GM18498 (cell line): ENCODE data around the gene CYP2A6.
"Not testable (repeated sequence)": the region's sequence is repeated elsewhere in the genome, so short reads cannot be mapped to it uniquely, and the experiment has no call there.

Experiments
- ATAC-seq: cut with Tn5 transposase; IDR thresholded peaks from one replicate; pipeline ENCODE4 v1.9.1; 2021; ENCODE audit warnings: mild to moderate bottlenecking, moderate library complexity; ENCODE audit not compliant: unreplicated experiment

CYP2A6 gene, protein sequence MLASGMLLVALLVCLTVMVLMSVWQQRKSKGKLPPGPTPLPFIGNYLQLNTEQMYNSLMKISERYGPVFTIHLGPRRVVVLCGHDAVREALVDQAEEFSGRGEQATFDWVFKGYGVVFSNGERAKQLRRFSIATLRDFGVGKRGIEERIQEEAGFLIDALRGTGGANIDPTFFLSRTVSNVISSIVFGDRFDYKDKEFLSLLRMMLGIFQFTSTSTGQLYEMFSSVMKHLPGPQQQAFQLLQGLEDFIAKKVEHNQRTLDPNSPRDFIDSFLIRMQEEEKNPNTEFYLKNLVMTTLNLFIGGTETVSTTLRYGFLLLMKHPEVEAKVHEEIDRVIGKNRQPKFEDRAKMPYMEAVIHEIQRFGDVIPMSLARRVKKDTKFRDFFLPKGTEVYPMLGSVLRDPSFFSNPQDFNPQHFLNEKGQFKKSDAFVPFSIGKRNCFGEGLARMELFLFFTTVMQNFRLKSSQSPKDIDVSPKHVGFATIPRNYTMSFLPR

DNA sequence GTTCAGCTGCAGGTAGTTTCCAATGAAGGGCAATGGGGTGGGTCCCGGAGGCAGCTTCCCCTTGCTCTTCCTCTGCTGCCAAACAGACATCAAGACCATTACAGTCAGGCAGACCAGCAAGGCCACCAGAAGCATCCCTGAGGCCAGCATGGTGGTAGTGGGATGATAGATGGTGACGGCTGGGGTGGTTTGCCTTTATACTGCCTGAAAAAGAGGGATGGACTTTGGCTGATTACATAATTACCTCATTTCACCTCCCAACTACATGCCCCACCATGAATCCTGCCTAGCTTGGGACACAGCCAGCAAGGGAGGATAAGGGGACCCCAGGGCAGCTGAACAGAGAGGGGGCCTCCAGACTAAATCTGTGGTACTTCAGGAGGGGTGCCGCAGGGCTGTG, at the start of gene CYP2A6:
Gene CYP2A6 (minus strand): TSS at position 171 of the 400 bp plus-strand sequence. CDS start 21 bp downstream, at position 150.
- ATAC-seq = not testable (repeated sequence)

DNA sequence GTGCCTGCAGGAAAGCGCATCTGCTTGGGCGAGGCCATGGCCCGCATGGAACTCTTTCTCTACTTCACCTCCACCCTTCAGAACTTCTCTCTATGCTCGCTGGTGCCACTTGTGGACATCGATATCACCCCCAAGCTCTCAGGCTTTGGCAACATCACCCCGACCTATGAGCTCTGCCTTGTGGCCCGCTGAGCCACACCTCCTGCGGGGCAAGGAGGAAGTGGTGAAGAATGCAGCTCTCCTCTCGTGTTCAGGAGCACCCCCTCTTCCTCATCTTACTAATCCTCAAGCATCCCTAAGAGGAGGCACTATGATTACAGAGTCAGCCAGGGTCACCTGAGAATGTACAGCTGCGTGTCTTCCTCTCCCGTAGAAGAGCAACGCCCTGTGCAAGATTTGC, 49.7 kb upstream of the CYP2A6 start:
- not testable (repeated sequence) for ATAC-seq

DNA sequence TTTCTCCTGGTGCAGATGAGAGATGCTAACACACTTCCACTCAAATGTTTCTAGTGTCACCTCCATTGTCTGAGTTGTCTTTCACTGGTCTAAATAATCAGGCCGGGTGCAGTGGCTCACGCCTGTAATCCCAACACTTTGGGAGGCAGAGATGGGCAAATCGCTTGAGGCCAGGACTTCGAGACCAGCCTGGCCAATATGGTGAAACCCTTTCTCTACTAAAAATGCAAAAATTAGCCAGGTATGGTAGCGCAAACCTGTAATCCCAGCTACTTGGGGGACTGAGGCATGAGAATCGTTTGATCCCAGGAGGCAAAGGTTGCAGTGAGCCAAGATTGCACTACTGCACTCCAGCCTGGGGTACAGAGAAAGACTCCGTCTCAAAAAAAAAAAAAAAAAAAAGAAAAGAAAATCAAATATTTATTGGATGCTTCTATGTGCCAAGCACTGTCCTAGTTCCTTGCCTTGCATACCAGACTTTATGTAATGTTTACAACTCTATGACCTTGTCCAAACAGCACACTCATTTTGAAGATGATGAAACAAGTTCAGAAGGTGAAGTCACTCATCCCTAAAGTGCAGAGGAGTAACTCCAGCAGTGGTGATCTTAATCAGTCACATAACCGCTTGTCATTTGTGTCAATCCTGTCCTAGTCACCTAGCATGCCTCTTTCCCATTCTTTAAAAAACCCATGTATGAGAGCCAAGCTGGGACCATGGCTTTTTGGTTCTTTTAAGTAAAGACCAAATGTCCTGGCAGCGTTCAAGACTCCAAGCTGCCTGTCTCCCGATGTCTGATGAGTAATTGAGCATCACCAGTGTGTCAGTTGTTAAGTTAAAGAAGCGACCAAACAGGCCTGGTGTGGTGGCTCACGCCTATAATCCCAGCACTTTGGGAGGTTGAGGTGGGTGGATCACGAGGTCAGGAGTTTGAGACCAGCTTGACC, 46.9 kb upstream of the CYP2A6 start:
- ATAC-seq = not testable (repeated sequence)

DNA sequence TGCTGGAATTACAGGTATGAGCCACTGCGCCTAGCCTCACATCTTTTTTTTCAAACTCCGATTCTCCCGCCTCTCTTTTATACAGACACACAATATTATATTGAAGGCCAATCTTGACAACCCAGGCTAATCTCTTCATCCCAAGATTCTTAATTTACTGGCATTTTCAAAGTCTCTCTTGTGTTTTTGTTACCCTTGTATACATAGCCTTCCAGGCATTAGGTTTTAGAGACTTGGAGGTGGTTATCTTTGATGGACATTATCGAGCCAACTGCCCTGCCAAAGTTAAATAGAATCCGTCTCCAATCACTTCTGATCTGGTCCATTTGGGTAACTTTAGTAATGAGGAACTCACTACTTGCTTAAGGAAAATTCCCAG, 46.2 kb upstream of the CYP2A6 start:
- no peak for ATAC-seq

- no peak for ATAC-seq
These were observed 42.9 kb upstream of the CYP2A6 start for GRCh38 chr19:40893112-40893511.

- no peak for ATAC-seq
These were observed 39.1 kb upstream of the CYP2A6 start for GRCh38 chr19:40889366-40889765.

DNA sequence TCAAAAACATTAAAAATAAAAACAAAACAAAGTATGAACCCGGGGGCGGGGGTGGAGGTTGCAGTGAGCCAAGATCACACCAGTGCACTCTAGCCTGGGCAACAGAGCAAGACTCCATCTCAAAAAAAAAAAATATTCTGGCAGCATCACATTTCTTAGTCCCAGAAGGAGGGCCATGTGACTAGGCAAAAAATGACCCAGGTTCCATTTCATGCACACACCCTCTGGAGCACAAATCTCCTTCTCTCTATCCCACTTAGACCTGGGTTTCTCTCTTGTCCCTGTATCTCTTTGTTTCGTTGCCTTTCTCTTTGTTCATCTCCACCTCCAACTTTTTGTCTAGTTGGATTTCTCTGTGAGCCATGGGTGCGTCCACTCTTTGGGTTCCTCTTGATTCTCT, 37.9 kb upstream of the CYP2A6 start:
- ATAC-seq = no peak

- not testable (repeated sequence) for ATAC-seq
These were observed 34.1 kb upstream of the CYP2A6 start for GRCh38 chr19:40884187-40884931.

DNA sequence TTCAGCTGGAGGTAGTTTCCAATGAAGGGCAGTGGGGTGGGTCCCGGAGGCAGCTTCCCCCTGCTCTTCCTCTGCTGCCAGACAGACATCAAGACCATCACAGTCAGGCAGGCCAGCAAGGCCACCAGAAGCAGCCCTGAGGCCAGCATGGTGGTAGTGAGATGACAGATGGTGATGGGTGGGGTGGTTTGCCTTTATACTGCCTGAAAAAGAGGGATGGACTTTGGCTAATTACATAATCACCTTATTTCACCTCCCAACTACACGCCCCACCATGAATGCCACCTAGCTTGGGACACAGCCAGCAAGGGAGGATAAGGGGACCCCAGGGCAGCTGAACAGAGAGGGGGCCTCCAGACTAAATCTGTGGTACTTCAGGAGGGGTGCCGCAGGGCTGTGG, 31.8 kb upstream of the CYP2A6 start, which contains the start of gene CYP2A7:
Gene CYP2A7 (minus strand): TSS at position 170 of the 400 bp plus-strand sequence. CDS start 21 bp downstream, at position 149.
- not testable (repeated sequence) for ATAC-seq

DNA sequence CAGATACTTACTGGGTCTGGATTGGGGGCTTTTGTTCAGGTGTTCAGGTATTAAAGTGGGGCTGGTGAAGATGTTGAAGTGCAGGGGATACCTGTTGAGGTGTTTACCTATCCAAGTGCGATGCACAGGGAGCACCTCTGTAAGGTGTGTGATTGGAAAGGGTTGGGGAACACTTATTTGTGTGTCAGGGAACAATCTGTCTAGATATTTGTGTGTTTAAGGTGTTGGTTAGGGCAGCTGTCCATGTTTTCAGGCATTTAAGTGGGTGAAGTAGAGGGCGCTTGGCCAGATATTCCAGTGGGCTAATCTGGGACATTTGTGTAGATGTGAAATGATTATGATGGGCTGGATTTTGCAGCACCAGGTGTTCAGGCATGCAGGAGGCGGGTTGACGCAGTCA, 29.1 kb upstream of the CYP2A6 start:
- ATAC-seq = not testable (repeated sequence)

- not testable (repeated sequence) for ATAC-seq
These were observed 25.3 kb upstream of the CYP2A6 start for GRCh38 chr19:40875526-40875951.

DNA sequence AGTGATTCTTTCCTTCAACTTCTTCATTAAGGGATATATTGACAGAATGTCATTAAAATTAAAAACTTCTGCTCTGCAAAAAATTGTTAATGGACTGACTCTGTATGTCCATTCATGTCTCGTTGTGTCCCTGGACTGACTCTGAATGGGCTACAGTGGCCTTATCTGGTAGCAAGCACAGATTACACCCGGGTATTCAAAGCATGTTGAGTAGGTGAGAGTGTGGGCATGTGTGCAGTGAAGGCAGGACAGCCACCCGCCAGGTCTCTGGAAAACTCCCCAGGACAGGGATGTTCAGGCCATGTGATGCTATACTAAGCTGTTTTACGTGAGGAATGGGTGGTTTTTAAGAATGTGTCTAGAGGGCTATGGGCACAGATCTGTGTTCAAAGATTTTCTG, 24.6 kb upstream of the CYP2A6 start:
- not testable (repeated sequence) for ATAC-seq

DNA sequence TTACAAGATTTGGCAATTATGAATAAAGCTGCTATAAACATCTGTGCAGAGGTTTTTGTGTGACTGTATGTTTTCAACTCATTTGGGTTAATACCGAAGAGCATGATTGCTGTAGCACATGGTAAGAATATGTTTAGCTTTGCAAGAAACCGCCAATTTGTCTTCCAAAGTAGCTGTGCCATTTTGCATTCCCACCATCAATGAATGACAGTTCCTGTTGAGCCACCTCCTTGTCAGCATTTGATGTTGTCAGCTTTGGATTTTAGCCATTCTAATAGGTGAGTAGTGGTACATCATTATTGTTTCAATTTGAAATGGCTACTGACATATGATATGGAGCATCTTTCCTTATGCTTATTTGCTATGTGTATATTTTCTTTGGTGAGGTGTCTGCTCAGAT, 23.6 kb upstream of the CYP2A6 start:
- not testable (repeated sequence) for ATAC-seq

DNA sequence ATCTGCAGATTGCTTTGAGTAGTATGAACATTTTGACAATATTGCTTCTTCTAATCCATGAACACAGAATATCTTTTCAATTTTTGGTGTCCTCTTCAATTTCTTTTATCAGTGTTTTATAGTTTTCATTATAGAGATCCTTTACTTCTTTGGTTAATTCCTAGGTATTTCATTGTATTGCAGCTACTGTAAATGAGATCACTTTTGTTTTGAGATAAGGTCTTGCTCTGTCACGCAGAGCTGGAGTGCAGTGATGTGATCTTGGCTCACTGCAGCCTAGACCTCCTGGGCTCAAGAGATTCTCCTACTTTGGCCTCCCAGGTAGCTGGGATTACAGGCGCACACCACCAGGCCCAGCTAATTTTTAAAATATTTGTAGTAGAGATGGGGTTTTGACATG, 22.0 kb upstream of the CYP2A6 start:
- no peak for ATAC-seq

DNA sequence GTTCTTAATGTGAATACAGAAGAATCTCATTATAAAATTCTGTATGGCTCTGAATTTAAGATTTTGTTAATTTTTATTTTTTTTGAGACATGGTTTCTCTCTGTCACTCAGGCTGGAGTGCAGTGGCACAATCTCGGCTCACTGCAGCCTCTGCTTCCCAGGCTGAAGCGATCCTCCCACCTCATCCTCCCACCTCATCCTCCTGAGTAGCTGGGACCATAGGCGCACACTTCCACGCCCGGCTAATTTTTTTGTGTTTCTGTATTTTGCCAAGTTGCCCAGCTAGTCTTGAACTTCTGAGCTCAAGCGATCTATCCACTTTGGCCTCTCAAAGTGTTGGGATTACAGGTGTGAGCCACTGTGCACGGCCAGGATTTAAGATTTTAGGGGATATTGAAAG, 17.5 kb upstream of the CYP2A6 start:
- no peak for ATAC-seq

DNA sequence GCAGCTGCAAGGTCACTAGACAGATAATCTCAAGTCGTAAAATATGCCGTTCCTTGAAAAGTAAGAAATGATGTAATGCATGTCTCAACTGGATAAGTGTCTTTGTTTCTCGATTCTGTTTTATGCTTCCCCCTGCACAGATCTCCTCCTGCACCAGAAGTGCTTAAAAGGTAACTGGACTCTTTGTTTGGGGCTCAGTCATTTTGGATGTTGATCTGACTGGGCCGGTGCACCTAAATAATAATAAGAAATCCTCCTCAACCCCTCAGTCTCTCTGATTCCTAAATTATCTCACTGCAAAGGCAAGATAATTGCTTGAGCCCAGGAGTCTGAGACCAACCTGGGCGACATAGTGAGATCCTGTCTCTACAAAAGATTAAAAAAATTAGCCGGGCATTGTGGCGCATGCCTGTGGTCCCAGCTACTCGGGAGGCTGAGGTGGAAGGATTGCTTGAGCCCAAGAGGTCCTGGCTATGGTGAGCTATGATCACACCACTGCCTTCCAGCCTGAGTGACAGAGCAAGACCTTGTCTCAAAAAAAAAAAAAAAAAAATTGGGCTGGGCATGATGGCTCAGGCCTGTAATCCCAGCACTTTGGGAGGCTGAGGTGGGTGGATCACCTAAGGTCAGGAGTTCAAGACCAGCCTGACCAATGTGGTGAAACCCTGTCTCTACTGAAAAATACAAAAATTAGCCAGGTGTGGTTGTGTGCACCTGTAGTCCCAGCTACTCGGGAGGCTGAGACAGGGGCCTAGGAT, 14.7 kb upstream of the CYP2A6 start:
- not testable (repeated sequence) for ATAC-seq

DNA sequence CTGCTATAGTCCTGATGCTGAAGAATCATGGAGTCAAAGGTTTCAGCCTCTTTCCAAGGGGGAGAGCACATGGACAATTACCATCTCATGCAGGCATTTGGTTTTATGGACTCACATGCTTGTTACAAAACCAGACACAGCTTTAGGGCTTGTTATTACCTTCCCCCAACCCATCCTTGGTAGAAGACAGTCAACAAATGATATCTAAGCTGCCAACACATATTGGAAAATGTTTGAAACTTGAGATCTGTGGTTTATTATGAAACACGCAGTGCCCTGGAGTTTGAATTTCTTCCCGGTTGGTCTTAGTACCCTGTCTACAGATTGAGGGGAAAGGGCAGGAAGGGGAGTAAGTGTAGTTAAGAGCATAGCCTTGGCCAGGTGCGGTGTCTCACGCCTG, 12.5 kb upstream of the CYP2A6 start:
- ATAC-seq = no peak

GRCh38 chr19:40862333-40862732, 12.1 kb upstream of the CYP2A6 start:
- ATAC-seq = no peak

- ATAC-seq = no peak
These were observed 7.9 kb upstream of the CYP2A6 start for GRCh38 chr19:40858109-40858508.
